Uterus (tissue), 2 donors: ENCODE data around the gene ZNF19.

Experiments
- POLR2A ChIP-seq, 2 donors: fragments of 450-650 bp; IDR thresholded peaks; one replicate each; pipeline ENCODE4 v1.6.1; 2016; ENCODE audit warnings: antibody characterized with exemption in 2 of 2, mild to moderate bottlenecking in 1 of 2, moderate library complexity in 1 of 2
- TF ChIP-seq, protein P1 (sequence below), 4 experiments: fragments of 200-600 bp in 2 of 4; fragments of 450-650 bp in 2 of 4; sonication (generic) in 2 of 4; IDR thresholded peaks; one replicate each; pipeline ENCODE4 v1.5.1; 2016 to 2019; ENCODE audit warnings: antibody characterized with exemption in 4 of 4, mild to moderate bottlenecking in 2 of 4, moderate library complexity in 1 of 4

DNA sequence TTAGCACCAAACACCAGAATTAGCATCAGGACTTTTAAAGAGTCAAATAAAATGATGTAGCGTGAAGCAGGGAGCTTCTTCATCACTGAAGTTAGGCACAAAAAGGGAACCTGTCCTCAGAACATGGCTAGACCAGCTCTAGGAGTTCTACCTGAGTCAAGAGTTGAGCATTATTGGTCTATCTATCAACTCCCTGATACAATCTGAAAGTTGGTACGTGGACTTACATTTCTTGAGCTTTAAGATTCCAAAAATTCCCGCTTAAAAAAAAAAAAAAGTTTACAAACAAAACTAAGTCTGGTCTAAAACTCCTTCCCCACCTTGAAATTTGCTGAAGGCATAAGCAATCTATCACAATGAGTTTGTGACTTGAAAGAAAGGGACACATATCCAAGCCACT, 59.5 kb downstream of the ZNF19 start:
- TF ChIP-seq, protein P1, sequence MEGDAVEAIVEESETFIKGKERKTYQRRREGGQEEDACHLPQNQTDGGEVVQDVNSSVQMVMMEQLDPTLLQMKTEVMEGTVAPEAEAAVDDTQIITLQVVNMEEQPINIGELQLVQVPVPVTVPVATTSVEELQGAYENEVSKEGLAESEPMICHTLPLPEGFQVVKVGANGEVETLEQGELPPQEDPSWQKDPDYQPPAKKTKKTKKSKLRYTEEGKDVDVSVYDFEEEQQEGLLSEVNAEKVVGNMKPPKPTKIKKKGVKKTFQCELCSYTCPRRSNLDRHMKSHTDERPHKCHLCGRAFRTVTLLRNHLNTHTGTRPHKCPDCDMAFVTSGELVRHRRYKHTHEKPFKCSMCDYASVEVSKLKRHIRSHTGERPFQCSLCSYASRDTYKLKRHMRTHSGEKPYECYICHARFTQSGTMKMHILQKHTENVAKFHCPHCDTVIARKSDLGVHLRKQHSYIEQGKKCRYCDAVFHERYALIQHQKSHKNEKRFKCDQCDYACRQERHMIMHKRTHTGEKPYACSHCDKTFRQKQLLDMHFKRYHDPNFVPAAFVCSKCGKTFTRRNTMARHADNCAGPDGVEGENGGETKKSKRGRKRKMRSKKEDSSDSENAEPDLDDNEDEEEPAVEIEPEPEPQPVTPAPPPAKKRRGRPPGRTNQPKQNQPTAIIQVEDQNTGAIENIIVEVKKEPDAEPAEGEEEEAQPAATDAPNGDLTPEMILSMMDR (IDR thresholded peaks at IDR 0.05), result no peak
- TF ChIP-seq POLR2A (IDR thresholded peaks at IDR 0.05), result no peak
